Ovary (tissue), 3 donors: ENCODE measurements around the gene CENPX.

Experiments used
- POLR2A ChIP-seq: fragments of 450-650 bp; IDR thresholded peaks from one replicate; pipeline ENCODE4 v1.6.1; 2017; ENCODE audit warnings: antibody characterized with exemption, mild to moderate bottlenecking, moderate library complexity
- TF ChIP-seq, protein P1 (sequence below), 3 donors: fragments of 450-650 bp in 2 of 3; fragments of 200-600 bp in 1 of 3; IDR thresholded peaks; one replicate each; pipeline versions ENCODE4 v1.5.1 to v1.8.0; 2016 to 2022; ENCODE audit warnings: antibody characterized with exemption in 3 of 3, mild to moderate bottlenecking in 1 of 3
- donor health status: DM: no; HTN: no; CAD: no.

DNA sequence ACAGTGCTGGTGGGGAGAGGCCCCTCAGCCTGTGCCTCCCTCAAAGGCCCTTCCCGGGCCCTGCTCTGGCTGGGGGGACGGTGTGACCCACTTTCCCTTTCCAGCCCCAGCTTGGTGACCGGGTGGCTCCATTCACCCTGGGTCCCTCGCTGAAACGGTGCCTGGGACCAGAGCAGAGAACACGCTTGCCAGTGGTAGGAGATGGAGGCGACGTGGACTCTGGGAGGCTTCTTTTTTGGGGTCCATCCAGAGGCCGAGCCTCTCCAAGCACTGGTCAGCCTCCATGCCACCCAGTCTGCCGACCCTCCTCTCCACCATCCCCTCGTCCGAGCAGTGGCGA, 7.7 kb downstream of the CENPX start:
- TF ChIP-seq, protein P1, sequence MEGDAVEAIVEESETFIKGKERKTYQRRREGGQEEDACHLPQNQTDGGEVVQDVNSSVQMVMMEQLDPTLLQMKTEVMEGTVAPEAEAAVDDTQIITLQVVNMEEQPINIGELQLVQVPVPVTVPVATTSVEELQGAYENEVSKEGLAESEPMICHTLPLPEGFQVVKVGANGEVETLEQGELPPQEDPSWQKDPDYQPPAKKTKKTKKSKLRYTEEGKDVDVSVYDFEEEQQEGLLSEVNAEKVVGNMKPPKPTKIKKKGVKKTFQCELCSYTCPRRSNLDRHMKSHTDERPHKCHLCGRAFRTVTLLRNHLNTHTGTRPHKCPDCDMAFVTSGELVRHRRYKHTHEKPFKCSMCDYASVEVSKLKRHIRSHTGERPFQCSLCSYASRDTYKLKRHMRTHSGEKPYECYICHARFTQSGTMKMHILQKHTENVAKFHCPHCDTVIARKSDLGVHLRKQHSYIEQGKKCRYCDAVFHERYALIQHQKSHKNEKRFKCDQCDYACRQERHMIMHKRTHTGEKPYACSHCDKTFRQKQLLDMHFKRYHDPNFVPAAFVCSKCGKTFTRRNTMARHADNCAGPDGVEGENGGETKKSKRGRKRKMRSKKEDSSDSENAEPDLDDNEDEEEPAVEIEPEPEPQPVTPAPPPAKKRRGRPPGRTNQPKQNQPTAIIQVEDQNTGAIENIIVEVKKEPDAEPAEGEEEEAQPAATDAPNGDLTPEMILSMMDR (IDR thresholded peaks at IDR 0.05): no peak
- TF ChIP-seq POLR2A: no peak
